HG02763 (cell line): ENCODE results near the gene PHC2.

ENCODE experiments used
- ATAC-seq: cut with Tn5 transposase; IDR thresholded peaks from one replicate; pipeline ENCODE4 v1.9.1; 2021; ENCODE audit warnings: mild to moderate bottlenecking, moderate library complexity; ENCODE audit not compliant: unreplicated experiment

Gene PHC2

DNA sequence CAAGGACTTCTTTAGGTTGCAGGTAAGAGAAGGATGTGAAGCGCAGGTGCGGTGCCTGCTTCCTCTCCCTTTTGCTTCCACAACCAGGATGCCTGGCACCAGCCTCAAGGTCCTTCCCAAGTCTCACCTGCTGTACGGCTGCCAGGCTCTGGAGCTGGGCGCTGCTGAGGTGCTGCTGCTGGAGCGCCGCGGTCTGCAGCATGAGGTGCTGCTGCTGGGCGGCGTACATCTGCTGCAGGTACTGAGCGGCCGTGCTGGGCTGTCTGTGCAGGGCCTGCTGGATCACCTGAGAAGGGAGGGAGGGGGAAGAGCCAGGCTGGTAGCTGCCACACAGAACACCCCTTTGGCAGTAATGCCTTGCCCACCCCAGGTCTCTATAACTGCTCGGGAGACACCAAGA is 58.7 kb downstream of the PHC2 start:
- ATAC-seq: no peak

DNA sequence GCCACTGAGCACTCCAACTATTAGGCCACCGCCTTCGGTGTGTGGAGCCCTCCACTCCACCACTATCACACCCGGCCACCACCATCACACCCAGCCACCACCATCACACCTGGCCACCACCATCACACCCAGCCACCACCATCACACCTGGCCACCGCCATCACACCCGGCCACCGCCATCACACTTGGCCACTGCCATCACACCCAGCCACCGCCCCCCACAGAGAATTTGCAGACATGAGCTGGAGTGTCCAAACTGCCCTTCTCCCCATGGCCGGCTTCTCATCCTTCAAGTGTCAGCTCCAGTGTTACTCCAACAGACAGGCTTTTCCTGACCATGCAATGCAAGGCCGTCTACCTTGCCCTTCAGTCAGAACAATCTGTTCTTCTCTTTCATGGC is 59.6 kb downstream of the PHC2 start:
- no peak for ATAC-seq

DNA sequence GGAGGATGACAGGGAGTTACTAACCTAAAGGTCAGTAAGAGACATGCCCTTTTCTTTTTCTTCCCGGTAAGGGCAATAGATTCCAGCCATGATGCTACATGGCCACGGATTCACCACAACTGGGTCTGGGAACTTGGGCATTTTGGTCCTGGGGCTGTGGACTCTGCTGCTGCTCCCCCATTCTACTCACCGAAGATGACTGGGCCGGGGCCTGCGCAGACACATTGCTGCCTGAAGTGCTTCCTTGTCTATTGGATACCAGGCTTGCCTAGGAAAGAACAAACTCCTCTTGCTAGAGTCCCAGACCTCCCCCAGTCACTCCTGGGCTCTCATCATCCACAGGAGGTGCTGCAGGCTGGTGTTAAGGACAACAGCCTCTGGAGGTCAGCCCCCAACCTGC is 60.1 kb downstream of the PHC2 start:
- ATAC-seq: no peak

DNA sequence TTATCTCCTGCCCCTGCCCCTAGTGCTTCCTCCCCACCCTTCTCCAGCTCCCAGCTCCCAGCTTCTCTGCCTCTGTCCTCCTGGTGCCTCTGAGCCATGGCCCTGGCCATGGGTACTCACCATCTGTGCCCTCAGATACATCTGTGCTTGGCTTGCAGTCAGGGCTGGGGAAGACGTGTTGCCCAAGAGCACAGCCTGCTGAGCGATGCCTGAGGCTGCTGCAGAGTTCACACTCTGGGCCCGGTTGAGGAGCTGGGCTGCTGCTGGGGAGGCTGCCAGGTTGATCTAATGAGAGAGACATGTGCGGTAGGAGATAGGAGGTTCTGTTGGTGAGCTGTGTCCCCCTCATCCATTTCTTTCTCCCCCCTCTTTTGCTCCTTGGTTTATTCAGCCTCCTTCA is 60.6 kb downstream of the PHC2 start:
- ATAC-seq: no peak

DNA sequence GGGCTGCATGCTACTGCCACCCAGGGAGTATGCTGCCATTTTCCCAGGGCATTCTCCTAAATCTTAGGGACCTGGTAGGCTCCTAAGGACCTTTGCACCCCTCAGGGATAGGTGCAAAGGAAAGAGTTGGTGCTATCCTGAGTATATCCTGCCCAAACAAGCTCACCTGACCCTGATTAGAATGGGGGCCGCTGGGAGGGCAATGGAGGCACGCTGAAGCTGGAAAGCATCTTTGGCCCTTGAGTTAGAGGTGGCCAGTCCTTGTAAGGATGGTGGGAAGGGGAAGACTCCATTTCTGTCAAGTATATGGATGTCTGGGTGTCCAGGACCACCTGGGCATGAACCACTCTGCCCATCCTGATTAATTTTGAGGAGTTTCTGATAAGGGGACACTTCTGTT is 61.1 kb downstream of the PHC2 start:
- ATAC-seq: no peak

DNA sequence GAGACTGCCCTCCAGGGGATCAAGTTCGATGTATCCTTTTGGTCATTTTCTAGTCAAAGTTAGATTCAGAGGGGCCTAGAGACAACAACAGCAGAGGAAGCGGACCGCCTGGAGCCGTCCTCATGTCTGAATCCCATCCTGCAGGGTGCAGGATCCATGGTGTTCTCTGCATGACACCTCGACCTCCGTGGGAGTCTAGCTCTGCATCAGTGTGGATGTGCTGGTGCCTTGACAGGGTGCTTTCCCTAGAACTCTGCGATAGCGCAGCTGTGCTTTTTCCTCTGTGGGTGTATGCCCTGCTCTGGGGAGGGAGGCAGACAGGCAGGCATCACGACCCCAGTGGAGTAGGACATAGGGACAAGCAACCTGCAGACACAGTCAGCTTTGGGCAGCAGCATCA is 61.8 kb downstream of the PHC2 start:
- no peak for ATAC-seq

DNA sequence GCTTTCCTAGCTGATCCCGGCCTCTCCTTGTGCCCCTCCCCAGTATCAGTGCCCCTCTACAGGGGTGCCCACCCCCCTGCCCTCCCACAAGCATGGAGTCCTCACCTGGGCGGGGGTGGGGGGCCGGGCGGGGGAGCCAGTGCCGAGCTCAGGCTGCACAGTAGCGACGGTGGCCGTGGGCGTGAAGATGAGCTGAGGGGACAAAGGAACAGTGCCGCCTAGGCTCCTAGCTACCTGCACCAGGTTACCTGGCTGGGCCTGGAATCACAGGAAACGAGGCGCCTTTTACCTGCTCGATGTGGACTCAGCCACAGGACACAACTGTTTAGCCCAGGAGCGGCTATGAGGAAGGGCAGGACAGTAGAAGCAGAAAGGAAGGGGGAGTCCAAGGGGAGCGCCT is 62.5 kb downstream of the PHC2 start:
- ATAC-seq: no peak

DNA sequence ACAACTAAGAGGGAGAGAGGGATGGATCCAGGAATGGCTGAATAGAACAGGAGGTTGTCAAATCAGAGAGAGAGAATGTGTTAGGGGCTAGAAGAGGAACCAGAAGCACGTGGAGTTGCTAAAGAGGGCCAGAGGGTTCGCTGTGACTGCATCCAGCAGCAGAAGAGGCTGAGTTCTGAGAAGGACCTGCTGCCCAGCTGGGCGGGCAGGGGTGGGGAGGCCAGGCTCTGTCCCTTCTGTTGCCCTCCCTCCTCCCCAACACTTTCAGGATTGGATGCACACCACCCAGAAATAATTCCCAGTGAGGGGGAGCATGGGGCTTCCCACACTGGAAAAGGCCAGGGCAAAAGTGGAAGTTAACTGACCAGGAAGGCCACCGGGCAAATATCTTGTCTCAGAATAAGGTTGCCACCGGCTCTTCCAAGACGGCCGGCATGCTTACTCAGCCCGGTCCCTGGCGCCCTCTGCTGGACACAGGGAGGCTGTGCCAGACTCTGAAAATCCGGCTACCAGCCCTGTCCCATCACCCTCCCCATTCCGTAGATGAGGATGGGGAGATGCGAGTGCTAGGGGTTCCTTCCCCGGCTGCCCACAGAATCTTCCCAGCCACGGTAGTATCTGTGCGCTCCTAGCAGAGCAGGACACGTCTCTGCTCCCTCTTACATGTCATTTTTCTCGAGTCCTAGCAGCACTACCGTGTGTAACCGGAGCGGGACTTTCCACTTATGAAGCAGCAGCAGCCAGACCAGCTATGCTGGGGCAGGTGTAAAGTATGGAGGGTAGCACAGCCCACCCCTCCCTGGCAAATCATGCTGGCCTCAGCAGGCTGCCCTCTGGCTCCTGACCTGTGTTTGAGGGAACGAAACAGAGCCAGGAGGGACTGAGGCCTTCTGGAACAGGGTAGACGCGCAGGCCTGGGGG is 63.1 kb downstream of the PHC2 start:
- peak; percentile 63 for ATAC-seq

DNA sequence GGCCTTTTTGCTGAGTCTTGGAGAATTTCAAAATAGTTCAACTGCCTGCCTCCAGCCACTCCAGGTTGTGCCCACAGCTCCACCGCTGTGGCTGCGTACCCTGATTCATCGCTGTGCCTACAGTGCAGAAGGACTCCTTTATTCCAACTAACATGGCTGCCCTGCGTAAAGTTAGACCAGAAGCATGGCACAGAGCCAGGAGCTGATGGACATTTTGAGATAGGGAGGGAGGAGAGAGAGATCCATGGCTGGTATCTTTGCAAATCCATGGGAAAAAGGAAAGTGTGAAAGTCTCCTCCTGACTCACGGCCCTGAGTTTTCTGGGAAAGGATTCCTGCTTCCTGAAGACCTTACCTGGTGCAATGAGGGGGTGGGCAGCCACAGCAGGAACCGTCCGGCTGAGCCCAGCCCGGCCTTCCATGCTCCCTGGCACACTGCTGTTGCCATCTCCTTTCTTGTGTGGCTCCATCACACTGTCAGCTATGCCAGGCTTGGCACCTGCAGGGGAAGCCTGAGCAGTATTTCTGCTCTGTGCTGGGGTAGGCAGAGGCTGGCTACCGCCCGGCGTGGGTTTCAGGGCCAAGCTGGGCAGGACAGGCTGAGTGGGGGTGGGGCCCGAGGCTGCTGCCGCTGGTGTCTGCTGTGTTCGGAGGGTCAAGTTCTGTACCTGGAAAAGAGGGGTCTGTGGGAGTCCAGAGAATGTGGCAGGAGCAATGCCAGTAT is 64.0 kb downstream of the PHC2 start:
- ATAC-seq: no peak

DNA sequence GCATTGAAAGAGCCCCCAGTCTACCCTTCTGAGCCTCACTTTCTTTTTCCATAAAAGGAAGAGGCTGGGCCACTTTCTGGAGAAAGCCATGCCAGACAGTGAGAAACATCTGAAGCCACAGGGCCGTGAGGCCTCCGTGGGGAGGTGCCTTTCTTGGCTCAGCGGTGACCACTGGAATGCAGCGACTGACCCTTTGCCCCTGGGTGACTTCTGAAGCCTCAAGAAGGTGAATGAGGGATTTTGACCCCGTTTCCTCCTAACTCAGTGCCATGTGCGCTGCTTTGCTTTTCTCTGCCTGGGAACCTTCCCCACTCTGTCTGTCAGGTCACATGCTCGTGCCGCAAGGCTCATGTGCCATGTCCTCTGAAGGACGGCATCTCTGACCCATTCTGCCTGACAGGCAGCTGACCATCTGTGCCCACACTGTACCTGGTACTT is 65.3 kb downstream of the PHC2 start:
- no peak for ATAC-seq

DNA sequence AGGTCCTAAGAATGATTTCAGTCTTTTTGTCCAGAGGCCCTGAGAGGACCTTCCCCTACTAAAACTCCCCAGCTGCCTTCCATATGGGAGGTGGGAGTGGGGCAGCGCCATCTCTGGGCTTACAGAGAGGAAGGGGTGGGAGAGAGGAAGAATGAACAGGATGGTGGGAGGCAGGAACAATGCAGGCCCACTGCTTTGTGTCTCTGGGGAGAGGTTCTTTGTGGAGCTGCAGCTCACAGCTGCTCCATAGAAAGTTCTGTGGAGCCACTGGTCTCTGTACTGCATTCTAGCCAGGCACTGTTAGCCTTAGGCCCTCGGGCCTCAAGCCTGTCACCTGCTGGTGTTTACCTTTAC is 66.4 kb downstream of the PHC2 start:
- no peak for ATAC-seq

DNA sequence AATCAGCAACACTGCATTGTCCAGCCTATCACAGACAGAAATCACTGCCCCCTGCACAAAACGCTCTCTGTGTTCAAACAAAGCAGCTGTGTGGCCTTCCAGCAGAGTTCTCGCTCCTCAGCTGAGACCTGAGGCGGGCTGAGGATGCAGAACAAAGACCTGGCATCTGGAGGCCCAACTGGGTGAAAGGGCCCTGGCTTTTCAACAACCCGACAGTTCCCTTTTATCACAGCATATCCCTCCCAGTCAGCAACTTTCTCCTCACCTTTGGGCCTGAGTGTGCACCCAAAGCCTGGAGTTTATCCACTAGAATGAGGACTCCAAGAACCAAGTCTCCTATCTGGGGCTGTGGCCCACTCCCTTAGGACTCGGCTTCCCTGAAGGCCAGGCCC is 67.4 kb downstream of the PHC2 start:
- ATAC-seq: no peak

DNA sequence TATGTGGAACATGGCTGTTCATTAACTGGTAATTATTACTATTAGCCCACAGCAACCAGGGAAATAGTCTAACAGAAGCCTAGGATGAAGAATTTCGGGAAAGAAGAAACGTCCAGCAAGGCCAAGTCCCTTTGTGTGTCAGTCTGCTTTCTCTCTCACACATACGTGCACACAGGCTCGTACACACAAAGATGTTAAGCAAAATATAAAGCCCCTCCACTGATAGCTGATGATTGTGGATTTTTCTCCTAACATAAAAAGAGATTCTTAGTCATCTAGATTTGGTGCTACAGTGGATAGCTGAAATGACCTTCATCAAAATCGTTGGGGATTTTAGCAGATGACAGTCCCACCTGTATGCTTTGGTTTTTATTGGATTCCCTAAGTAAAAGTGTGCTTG is 67.9 kb downstream of the PHC2 start:
- no peak for ATAC-seq

DNA sequence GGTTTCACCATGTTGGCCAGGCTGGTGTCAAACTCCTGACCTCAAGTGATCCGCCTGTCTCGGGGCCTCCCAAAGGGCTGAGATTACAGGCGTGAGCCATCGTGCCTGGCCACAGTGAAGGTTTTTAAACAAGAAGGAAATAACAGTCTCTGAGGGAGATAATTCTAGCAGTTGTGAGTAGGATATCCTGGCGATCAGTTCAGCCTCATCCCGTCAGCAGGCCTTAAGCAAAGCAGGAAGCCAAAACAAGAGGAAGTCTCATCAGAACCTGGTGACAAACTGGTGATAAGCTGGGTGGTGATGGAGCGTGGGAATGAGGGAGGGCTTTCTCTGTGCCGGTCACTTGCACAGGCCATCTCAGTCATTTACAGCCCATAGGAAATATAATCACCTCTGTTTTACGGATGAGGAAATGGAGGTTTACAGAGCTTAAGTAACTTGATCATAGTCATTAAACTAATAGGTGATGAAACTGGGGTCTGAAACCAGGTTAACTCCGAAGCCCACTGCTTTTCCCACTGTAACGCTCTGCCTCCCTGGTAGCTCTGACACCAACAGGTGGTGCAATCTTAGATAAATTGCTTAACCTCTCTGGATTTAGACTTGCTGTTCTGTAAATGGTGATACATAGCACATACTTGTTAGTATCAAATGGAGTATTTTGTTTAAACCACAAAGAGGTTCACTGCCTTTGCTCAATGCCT is 69.2 kb downstream of the PHC2 start:
- no peak for ATAC-seq

DNA sequence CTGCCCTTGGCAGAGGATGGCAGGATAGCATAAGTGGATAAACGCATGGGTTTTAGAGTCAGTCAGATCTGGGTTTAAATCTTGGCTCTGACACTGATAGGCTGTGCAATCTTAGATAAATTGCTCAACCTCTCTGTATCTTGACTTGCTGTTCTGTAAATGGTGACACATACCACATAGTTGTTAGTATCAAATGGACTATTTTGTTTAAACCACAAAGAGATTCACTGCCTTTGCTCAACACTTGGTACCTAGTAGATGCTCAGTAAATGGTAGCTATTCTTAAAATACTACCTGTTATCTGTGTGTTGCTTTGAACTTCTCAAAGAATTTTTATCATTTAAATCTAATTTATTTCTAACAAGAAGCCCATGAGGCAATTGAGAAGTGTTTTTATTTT is 70.5 kb downstream of the PHC2 start:
- no peak for ATAC-seq

DNA sequence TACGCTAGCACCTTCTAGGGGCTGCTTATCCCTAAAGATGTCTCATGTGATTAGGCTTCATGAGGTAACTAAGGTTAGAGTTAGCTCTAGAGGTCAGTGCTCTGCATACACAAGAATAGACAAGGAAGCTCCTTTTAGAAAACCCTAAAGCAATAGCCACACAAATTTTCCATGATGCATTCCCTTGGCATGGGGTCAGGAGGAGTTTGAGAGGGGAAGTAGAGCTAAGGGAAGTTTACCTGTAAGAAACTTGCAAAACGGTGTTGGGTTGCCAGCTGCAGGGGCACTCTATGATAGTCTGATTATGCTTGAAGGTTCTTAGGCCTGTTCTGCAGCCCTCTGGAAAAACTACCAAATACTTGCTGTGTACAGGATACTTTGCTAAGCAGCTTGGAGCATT is 71.0 kb downstream of the PHC2 start:
- no peak for ATAC-seq

DNA sequence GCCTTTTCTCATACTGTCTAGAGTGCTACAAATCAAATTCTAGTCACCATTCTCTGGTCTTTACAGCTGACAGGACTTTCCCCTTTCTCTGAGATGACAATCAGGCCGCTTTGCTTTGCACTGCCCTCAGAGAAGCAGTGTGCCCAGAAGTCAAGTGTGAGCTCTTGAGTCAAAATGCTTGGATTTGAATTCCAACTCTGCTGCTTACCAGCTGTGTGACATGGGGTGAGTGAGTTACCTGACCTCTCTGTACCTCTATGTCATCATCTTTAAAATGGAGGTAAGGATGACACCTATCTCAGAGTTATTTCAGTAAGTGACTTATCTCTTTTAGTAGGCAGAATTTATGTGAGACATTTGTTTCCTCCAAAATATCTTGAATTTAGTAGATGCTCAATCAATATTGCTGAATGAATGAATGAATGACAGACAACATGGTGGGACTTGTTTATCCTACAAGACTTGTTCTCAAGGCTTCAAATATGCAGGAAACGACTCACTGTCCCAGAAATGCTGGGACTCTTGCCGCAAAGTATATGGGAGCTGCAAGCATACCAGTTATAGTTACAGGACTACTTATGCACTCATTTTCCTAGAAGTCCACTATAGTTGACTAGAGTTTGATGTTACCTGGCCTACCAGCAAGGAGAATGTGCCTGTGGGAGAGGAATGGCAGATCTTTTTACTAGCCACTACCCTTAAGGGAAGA is 71.9 kb downstream of the PHC2 start:
- no peak for ATAC-seq

DNA sequence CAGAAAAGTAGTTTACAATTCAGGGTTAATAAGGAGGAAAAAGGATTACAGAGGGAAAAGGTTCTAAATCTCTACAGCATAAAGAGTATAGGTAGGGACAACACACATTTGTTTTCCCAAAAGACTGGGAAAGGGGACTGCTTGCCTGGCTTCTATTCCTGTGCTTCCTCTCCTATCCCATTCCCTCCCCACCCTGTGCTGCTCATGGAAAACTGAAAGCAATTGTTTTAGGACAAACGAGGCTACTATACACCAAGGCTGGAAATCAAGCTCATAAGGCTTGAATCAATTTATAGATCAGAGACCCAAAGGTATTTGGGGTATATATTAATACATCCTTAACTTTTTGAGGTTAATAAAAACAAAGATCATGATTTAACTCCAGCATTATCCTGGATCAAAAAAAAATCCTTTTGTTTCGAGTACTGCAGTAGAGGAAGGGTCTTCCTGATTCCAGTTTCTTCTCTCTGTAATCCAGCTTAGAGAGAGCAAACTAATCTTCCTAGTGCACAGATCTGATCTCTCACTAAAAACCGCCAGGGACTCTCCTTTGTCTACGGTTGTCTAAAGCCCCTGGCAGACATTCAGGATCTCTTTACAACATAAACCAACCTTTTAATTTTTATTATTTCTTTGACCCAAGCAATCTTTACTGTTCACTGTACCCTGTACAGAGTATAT is 72.6 kb downstream of the PHC2 start:
- no peak for ATAC-seq

DNA sequence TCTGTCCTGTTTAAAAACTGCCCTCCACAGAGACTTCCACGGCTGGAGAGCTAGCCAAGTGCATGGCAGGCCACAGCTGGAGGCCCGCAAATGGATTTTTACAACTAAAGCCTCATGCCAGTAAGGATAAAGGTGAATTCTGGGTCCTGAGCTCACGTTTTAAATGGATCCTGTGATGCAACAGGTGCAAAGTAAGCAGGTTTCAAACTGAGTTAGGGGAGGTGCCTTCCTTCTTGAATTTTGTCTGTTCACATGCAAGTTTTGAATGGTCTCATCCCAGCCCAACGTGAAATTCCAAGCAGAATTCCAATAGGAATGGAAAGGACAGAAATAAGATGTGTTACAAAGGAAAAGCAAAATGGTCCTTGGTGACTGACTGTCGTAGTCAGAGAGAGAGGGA is 73.8 kb downstream of the PHC2 start:
- ATAC-seq: no peak

DNA sequence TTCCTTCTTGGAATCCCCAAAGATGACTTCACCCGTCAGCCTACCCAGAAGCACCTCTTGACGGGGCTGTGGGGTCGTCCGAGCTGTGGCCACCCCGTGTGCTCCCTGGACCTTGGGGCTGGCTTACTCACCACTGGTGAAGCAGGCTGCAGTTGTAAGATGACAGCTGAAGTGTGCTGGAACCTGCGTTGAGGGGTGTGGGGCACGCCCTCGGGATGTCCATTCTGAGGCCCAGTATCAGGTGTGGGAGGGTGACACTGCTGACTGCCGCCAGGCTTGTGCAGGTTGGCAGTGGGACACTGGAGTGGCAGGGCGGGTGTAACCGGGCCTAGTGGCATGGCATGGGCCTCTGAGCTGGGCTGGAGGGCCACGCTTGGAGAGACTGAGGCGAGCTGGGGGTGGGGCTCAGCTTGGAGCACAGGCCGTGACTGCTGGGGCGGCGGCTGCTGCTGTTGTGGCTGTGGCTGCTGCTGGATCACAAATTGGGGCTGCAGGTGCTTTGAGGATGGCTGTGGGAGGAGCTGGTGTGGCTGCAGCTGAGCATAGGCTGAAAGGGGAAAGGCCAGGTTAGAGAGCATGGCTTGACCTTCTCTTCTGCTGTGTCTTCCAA is 76.1 kb downstream of the PHC2 start:
- no peak for ATAC-seq
